Transverse colon (tissue), 4 donors: Measurements from ENCODE around the gene KIFC1. TPM values are rescaled to one million over a fixed set of nuclear protein-coding genes. Genes with fewer than 3 reads are reported as not detected.

ENCODE experiments used
- DNase-seq: peaks from one replicate; pipeline ENCODE4 v3.0.0-alpha.2; 2019
- H3K27ac ChIP-seq, 4 donors: fragments of 200-600 bp; sonication (generic); 2 replicates each; pipeline ENCODE4 v1.5.1; 2016 to 2018; ENCODE audit warnings: inconsistent platforms in 4 of 4
- H3K27me3 ChIP-seq: fragments of 200-600 bp; sonication (generic); 2 replicates; pipeline ENCODE4 v1.5.1; 2017; ENCODE audit warnings: inconsistent platforms
- H3K36me3 ChIP-seq, 4 donors: fragments of 200-600 bp; sonication (generic); 2 replicates each; pipeline ENCODE4 v1.5.1; 2017 to 2019; ENCODE audit warnings: inconsistent platforms in 4 of 4
- H3K4me1 ChIP-seq, 4 donors: fragments of 200-600 bp; sonication (generic); 2 replicates each; pipeline ENCODE4 v1.5.1; 2017 to 2020; ENCODE audit warnings: inconsistent platforms in 4 of 4
- H3K4me3 ChIP-seq, 4 donors: fragments of 200-600 bp; sonication (generic); 1 replicate in 1 of 4; 2 replicates in 3 of 4; pipeline versions ENCODE4 v1.5.1 to v1.6.1; 2017 to 2019; ENCODE audit warnings: inconsistent platforms in 4 of 4
- H3K9me3 ChIP-seq, 2 donors: fragments of 200-600 bp; sonication (generic); 2 replicates each; pipeline ENCODE4 v1.5.1; 2017 to 2019; ENCODE audit warnings: inconsistent platforms in 2 of 2
- EP300 ChIP-seq: sonication (generic); formaldehyde crosslinking; IDR thresholded peaks from one replicate; pipeline ENCODE4 v1.6.1; 2017; ENCODE audit warnings: antibody characterized with exemption, low read depth
- POLR2A ChIP-seq: fragments of 450-650 bp; IDR thresholded peaks from one replicate; pipeline ENCODE4 v1.6.1; 2016; ENCODE audit warnings: antibody characterized with exemption, mild to moderate bottlenecking, moderate library complexity
- POLR2AphosphoS5 ChIP-seq, 3 donors: sonication (generic); formaldehyde crosslinking; IDR thresholded peaks; one replicate each; pipeline ENCODE4 v1.6.1; 2016; ENCODE audit warnings: antibody characterized with exemption in 3 of 3
- WGBS, 2 donors: methylation state at CpG; one replicate each; pipeline ENCODE4 v1.1.5; 2018; ENCODE audit warnings: low coverage in 1 of 2; 5-methylcytosine and 5-hydroxymethylcytosine counted together
- in situ Hi-C, 4 donors: fragments of 200-750 bp; cut with MboI; loops; one replicate each; pipeline versions ENCODE4 v1.15.0 to v1.15.1; 2017; ENCODE audit warnings: low sequenced_read_pairs in 3 of 4, low pct_ligation_motif_present in 1 of 4, low pct_unique_long_range_greater_than_20kb in 1 of 4
- intact Hi-C: fragments of 100-400 bp; cut with DNase I; formaldehyde crosslinking; loops from one replicate; pipeline ENCODE4 v1.15.1; 2023; ENCODE audit warnings: low total_unique reads
- total RNA-seq, 4 donors: library from RNA; depleted of rRNA; stranded (reverse); fragments of >200 nt; gene quantifications; one replicate each; pipeline ENCODE4 v1.1.0, GENCODE V29; 2016
- TF ChIP-seq, protein P1 (sequence below), 5 experiments: fragments of 200-600 bp in 3 of 5; fragments of 450-650 bp in 2 of 5; sonication (generic) in 3 of 5; IDR thresholded peaks; 1 replicate in 2 of 5; 2 replicates in 3 of 5; pipeline ENCODE4 v1.5.1; 2016 to 2017; ENCODE audit warnings: antibody characterized with exemption in 5 of 5, inconsistent platforms in 3 of 5, mild to moderate bottlenecking in 2 of 5, moderate library complexity in 1 of 5

The KIFC1 gene
- total RNA-seq, 4 donors from 2014 or later, result 2.6 to 51.5 (median 5.8) TPM

DNA sequence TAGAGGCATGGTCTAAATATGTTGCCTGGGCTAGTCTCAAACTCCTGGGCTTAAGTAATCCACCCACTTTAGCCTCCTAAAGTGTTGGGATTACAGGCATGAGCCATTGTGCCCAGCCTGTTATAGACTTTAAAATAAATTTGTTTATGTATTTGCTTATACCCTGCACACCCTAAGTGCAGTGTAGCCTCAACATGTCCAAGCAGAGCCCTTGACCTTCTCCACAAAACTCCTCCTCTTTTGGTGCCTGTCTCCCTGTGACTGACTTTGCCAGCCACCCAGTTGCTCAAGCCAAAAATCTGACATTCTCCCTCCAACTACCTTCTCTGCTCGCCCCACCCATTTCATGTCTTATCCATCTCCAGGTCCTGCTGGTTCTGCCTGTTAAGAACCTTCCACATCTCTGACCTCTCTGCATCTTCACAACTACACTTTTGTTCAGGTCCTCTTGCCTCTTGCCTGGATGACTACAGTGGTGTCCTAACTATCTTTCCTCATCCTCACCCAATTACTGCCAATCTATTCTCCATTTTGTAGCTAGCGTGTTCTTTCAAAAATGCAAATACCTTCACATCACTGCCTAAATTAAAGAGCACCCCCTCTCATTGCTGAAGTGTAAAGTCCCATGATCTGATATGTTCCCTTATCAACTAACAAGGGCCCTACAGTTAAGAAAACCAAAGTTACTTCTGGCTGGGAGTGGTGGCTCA lies 11.2 kb upstream of the KIFC1 start:
- DNase-seq, result no peak
- H3K4me3 ChIP-seq, result no peak overlapping the region
- intact Hi-C loops, result no loop called here
- peaks cover 0 to 6% (median 4%) of the 10 kb centered on the region in 4 donors for H3K4me1 ChIP-seq
- WGBS, 2 donors, result 89 to 90% methylated on average over 2 of the region's 2 CpGs
- H3K27me3 ChIP-seq, result no peaks in the 10 kb centered on the region
- in situ Hi-C loops, result no loop called here
- no peaks in the 10 kb centered on the region for H3K9me3 ChIP-seq
- no peak overlapping the region for H3K27ac ChIP-seq
- TF ChIP-seq POLR2AphosphoS5 (IDR thresholded peaks at IDR 0.05) (no peak), POLR2A (no peak), EP300 (no peak)
- TF ChIP-seq, protein P1, sequence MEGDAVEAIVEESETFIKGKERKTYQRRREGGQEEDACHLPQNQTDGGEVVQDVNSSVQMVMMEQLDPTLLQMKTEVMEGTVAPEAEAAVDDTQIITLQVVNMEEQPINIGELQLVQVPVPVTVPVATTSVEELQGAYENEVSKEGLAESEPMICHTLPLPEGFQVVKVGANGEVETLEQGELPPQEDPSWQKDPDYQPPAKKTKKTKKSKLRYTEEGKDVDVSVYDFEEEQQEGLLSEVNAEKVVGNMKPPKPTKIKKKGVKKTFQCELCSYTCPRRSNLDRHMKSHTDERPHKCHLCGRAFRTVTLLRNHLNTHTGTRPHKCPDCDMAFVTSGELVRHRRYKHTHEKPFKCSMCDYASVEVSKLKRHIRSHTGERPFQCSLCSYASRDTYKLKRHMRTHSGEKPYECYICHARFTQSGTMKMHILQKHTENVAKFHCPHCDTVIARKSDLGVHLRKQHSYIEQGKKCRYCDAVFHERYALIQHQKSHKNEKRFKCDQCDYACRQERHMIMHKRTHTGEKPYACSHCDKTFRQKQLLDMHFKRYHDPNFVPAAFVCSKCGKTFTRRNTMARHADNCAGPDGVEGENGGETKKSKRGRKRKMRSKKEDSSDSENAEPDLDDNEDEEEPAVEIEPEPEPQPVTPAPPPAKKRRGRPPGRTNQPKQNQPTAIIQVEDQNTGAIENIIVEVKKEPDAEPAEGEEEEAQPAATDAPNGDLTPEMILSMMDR (IDR thresholded peaks at IDR 0.05), result no peak
- no peaks in the 10 kb centered on the region for H3K36me3 ChIP-seq

DNA sequence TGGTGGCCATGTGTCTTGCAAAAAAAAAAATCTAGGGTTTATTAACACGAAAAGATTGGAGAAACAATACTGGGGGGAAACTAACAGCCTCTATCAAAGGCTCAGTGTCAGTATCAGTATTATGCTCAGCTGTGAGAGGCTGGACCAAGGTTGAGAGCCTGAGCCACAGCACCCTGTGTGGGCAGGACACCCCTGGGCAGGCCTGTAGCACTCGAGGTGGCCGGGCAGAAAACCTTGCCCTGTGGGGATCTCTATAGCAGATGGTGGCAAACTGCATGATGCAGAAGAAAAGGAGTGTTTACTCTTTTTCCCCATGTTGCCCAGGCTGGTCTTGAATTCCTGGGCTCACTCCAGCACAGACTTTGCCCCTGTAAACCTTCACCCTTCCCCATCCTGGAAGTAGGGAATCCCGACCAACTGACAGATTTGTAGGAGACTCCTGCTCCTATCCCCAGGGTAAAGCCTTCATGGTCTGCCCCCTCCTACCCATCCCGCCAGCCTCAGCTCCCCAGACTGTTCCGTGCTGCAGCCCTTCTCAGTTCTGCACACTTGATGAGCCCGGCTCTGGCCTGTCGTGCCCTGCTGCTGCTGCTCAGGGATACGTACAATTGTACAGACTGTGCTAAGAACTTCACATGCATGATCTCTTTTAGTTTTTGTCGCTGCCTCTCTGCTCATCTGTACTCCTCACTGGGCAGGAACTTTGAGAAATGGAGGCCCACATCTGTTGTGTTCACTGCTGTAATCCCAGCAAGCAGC lies 8.0 kb upstream of the KIFC1 start:
- Histone ChIP-seq H3K4me3 (no peak overlapping the region), H3K27me3 (no peaks in the 10 kb centered on the region), H3K36me3 (no peaks in the 10 kb centered on the region), H3K27ac (no peak overlapping the region), H3K9me3 (no peaks in the 10 kb centered on the region), H3K4me1 (no peaks in the 10 kb centered on the region)
- intact Hi-C loops, result no loop called here
- in situ Hi-C loops, result no loop called here
- whole genome bisulfite sequencing, 2 donors, result 70 to 83% methylated on average over 1 to 9 of the region's 10 CpGs
- no peak for DNase-seq
- TF ChIP-seq POLR2AphosphoS5 (IDR thresholded peaks at IDR 0.05) (no peak), POLR2A (no peak), EP300 (no peak)
- TF ChIP-seq, protein P1 (IDR thresholded peaks at IDR 0.05), result no peak

DNA sequence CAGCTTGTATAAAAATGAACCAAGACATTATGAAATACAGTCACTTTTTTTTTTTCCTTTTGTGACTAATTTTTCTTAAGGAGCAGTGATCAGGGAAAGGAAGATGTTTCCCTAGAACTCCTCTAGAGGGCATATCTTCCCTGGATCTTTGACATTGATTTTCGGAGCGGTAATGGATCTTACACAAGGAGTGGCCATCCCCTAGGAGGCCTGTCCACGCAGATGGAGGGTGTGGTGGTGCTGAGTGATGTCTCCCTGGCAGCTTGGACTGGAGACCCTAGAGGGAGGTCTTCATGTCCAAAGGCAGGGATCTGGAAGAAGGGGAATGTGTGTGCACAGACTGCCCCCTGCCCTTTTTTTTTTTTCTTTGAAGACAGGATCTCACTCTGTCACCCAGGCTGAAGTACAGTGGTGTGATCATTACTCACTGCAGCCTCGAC lies 7.0 kb upstream of the KIFC1 start:
- Histone ChIP-seq H3K27ac (no peak overlapping the region), H3K36me3 (no peaks in the 10 kb centered on the region), H3K4me1 (no peaks in the 10 kb centered on the region), H3K27me3 (no peaks in the 10 kb centered on the region), H3K9me3 (no peaks in the 10 kb centered on the region), H3K4me3 (no peak overlapping the region)
- no peak for DNase-seq
- intact Hi-C loops (no loop called here), in situ Hi-C loops (no loop called here)
- no peak for TF ChIP-seq POLR2AphosphoS5 (IDR thresholded peaks at IDR 0.05)
- TF ChIP-seq, protein P1 (IDR thresholded peaks at IDR 0.05), result peak; percentile 18 to 38 (median 25)
- WGBS, 2 donors, result 38% methylated on average over 4 of the region's 4 CpGs; no CpG with 5 or more reads in 1 of the 2 donors

DNA sequence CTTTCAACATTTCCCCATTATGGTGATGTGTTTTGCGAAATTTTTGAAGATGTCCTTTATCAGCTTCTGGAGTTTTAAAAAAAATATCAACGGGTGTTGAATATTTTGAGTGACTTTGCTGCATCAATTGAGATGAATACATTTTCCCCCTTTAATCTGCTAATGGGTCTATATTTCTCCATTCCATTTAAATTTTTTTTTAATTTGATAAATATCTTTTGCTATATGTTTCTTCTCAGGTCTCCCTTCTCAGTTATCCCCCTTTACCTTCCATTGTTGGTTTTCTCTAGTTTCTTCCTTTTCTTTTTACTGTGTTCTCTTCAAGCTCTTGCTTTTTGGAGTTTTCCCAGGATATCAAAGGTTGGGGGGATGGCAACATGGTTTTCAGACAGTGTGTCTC lies 1.4 kb upstream of the KIFC1 start:
- H3K4me3 ChIP-seq, result no peak overlapping the region
- intact Hi-C loops, result no loop called here
- in situ Hi-C loops, result no loop called here
- peaks cover 4 to 20% (median 12%) of the 10 kb centered on the region in 4 donors for H3K4me1 ChIP-seq
- peak overlapping the region in 1 of 4 donors; percentile 90 for H3K27ac ChIP-seq
- WGBS, 2 donors, result 91 to 94% methylated on average over 2 of the region's 2 CpGs
- no peaks in the 10 kb centered on the region for H3K27me3 ChIP-seq
- no peak for DNase-seq
- TF ChIP-seq EP300 (no peak), POLR2A (no peak), POLR2AphosphoS5 (IDR thresholded peaks at IDR 0.05) (no peak)
- TF ChIP-seq, protein P1 (IDR thresholded peaks at IDR 0.05), result no peak
- H3K9me3 ChIP-seq, result no peaks in the 10 kb centered on the region
- H3K36me3 ChIP-seq, result no peaks in the 10 kb centered on the region
